H9 (cell line): ENCODE measurements around the gene WDR73. TPM values are rescaled to one million over a fixed set of nuclear protein-coding genes. Genes with fewer than 3 reads are reported as not detected.

Experiments
- DNase-seq: peaks from one replicate; pipeline ENCODE4 v3.0.0-alpha.2; 2017
- H2AFZ ChIP-seq: one replicate; pipeline ENCODE4 v1.6.1; 2013; ENCODE audit warnings: mild to moderate bottlenecking, low read length, control low read depth, moderate library complexity
- H2AK5ac ChIP-seq: 2 replicates; pipeline ENCODE4 v1.6.1; 2013; ENCODE audit warnings: low read length, control low read depth, mixed read lengths; ENCODE audit not compliant: insufficient read length
- H2BK120ac ChIP-seq: one replicate; pipeline ENCODE4 v1.6.1; 2013; ENCODE audit warnings: low read depth, mild to moderate bottlenecking, low read length, control low read depth, inconsistent platforms; ENCODE audit not compliant: poor library complexity, severe bottlenecking
- H2BK12ac ChIP-seq: 2 replicates; pipeline ENCODE4 v1.6.1; 2013; ENCODE audit warnings: low read length, control low read depth, mixed read lengths, low read depth; ENCODE audit not compliant: insufficient read length
- H2BK15ac ChIP-seq: 2 replicates; pipeline ENCODE4 v1.6.1; 2013; ENCODE audit warnings: low read depth, low read length, control low read depth
- H2BK20ac ChIP-seq: one replicate; pipeline ENCODE4 v1.6.1; 2013; ENCODE audit warnings: low read depth, mild to moderate bottlenecking, low read length, control low read depth, inconsistent platforms; ENCODE audit not compliant: poor library complexity, severe bottlenecking
- H2BK5ac ChIP-seq: 2 replicates; pipeline ENCODE4 v1.6.1; 2013; ENCODE audit warnings: low read length, control low read depth, mixed read lengths; ENCODE audit not compliant: insufficient read length
- H3K14ac ChIP-seq: 2 replicates; pipeline ENCODE4 v1.6.1; 2013; ENCODE audit warnings: low read length, control low read depth; ENCODE audit not compliant: insufficient read depth
- H3K18ac ChIP-seq: 2 replicates; pipeline ENCODE4 v1.6.1; 2013; ENCODE audit warnings: low read depth, mild to moderate bottlenecking, mixed read lengths, low read length, control low read depth; ENCODE audit not compliant: insufficient read length
- H3K23ac ChIP-seq: 2 replicates; pipeline ENCODE4 v1.6.1; 2013; ENCODE audit warnings: low read length, control low read depth, mixed read lengths, low read depth; ENCODE audit not compliant: insufficient read length
- H3K23me2 ChIP-seq: 2 replicates; pipeline ENCODE4 v1.6.1; 2013; ENCODE audit warnings: low read depth, mild to moderate bottlenecking, mixed read lengths, low read length, control low read depth; ENCODE audit not compliant: insufficient read length, poor library complexity, severe bottlenecking
- H3K27ac ChIP-seq: 2 replicates; pipeline ENCODE4 v1.5.1; 2013; ENCODE audit warnings: low read length, control low read depth, mixed read lengths, low read depth; ENCODE audit not compliant: insufficient read length
- H3K27me3 ChIP-seq: 2 replicates; pipeline ENCODE4 v1.6.1; 2013; ENCODE audit warnings: low read length, control low read depth, inconsistent platforms; ENCODE audit not compliant: insufficient read depth
- H3K4ac ChIP-seq: 2 replicates; pipeline ENCODE4 v1.6.1; 2013; ENCODE audit warnings: low read depth, mild to moderate bottlenecking, control low read depth, inconsistent platforms, low read length, moderate library complexity
- H3K4me1 ChIP-seq: 2 replicates; pipeline ENCODE4 v1.6.1; 2013; ENCODE audit warnings: low read length, control low read depth, inconsistent platforms; ENCODE audit not compliant: insufficient read depth
- H3K4me2 ChIP-seq: 2 replicates; pipeline ENCODE4 v1.6.1; 2013; ENCODE audit warnings: low read length, control low read depth, mixed read lengths; ENCODE audit not compliant: insufficient read length, insufficient read depth
- H3K56ac ChIP-seq: 2 replicates; pipeline ENCODE4 v1.6.1; 2013; ENCODE audit warnings: low read depth, mild to moderate bottlenecking, mixed read lengths, low read length, control low read depth; ENCODE audit not compliant: insufficient read length
- H3K79me1 ChIP-seq: 2 replicates; pipeline ENCODE4 v1.6.1; 2013; ENCODE audit warnings: low read depth, mild to moderate bottlenecking, moderate library complexity, low read length, control low read depth, inconsistent platforms; ENCODE audit not compliant: insufficient read depth, poor library complexity, severe bottlenecking
- H3K79me2 ChIP-seq: 2 replicates; pipeline ENCODE4 v1.6.1; 2013; ENCODE audit warnings: low read length, control low read depth, inconsistent platforms; ENCODE audit not compliant: insufficient read depth
- H3K9ac ChIP-seq: 2 replicates; pipeline ENCODE4 v1.6.1; 2013; ENCODE audit warnings: low read length, control low read depth, mixed read lengths; ENCODE audit not compliant: insufficient read length; ENCODE audit errors: extremely low read depth
- H3K9me3 ChIP-seq: one replicate; pipeline ENCODE4 v1.6.1; 2013; ENCODE audit warnings: low read depth, low read length, inconsistent platforms; ENCODE audit not compliant: control insufficient read depth
- H3T11ph ChIP-seq: one replicate; pipeline ENCODE4 v1.6.1; 2013; ENCODE audit warnings: mild to moderate bottlenecking, low read length, control low read depth, inconsistent platforms
- H4K20me1 ChIP-seq: one replicate; pipeline ENCODE4 v1.6.1; 2013; ENCODE audit not compliant: control insufficient read depth, insufficient read length, insufficient read depth
- H4K5ac ChIP-seq: 2 replicates; pipeline ENCODE4 v1.6.1; 2013; ENCODE audit warnings: low read depth, mild to moderate bottlenecking, mixed read lengths, low read length, control low read depth; ENCODE audit not compliant: insufficient read length
- H4K8ac ChIP-seq: replicated peaks from 2 replicates; pipeline ENCODE4 v1.6.1; 2013; ENCODE audit warnings: low read length, control low read depth, mixed read lengths, low read depth; ENCODE audit not compliant: insufficient read length
- H4K91ac ChIP-seq: 2 replicates; pipeline ENCODE4 v1.6.1; 2013; ENCODE audit warnings: low read depth, mild to moderate bottlenecking, moderate library complexity, mixed read lengths, low read length, control low read depth; ENCODE audit not compliant: insufficient read length
- H3K27ac Mint-ChIP-seq, 3 experiments: 2 replicates in 2 of 3; 3 replicates in 1 of 3; pipeline ENCODE4 v1.8.0; 2020 to 2021; ENCODE audit warnings: mixed read lengths in 3 of 3, mild to moderate bottlenecking in 1 of 3, moderate library complexity in 1 of 3
- H3K27me3 Mint-ChIP-seq: 2 replicates; pipeline ENCODE4 v1.8.0; 2021; ENCODE audit warnings: low read depth, mild to moderate bottlenecking, moderate library complexity, mixed read lengths
- H3K36me3 Mint-ChIP-seq, 3 experiments: 2 replicates in 2 of 3; 3 replicates in 1 of 3; pipeline ENCODE4 v1.8.0; 2020 to 2021; ENCODE audit warnings: low read depth in 3 of 3, mixed read lengths in 3 of 3; ENCODE audit not compliant: insufficient read depth in 1 of 3
- H3K4me1 Mint-ChIP-seq, 2 experiments: 2 replicates each; pipeline ENCODE4 v1.8.0; 2020; ENCODE audit warnings: mixed read lengths in 2 of 2
- H3K4me3 Mint-ChIP-seq, 2 experiments: 2 replicates in 1 of 2; 3 replicates in 1 of 2; pipeline ENCODE4 v1.8.0; 2020 to 2021; ENCODE audit warnings: mild to moderate bottlenecking in 2 of 2, mixed read lengths in 2 of 2, moderate library complexity in 1 of 2
- H3K9me3 Mint-ChIP-seq, 2 experiments: 2 replicates in 1 of 2; 3 replicates in 1 of 2; pipeline ENCODE4 v1.8.0; 2020; ENCODE audit warnings: mild to moderate bottlenecking in 2 of 2, mixed read lengths in 2 of 2, moderate library complexity in 1 of 2
- whole genome bisulfite sequencing: extraction: QIAGEN DNeasy Blood & Tissue Kit; methylation state at CpG from one replicate; pipeline ENCODE4 v1.1.7; 2013; ENCODE audit warnings: missing lambda C conversion rate, low lambda C conversion rate, mixed read lengths; ENCODE audit not compliant: insufficient read length; ENCODE audit errors: extremely low coverage; 5-methylcytosine and 5-hydroxymethylcytosine counted together
- total RNA-seq: library from RNA; stranded (reverse); gene quantifications from 2 replicates; pipeline ENCODE4 v1.2.1, GENCODE V29; 2021
- TF ChIP-seq, protein P1 (sequence below): fragments of 200-600 bp; sonication (generic); conservative IDR thresholded peaks from 3 replicates; pipeline ENCODE4 v1.8.0; 2021; ENCODE audit warnings: antibody characterized with exemption, mild to moderate bottlenecking

Gene WDR73
- total RNA-seq, 1 experiment from 2014 or later = 41.6 TPM

DNA sequence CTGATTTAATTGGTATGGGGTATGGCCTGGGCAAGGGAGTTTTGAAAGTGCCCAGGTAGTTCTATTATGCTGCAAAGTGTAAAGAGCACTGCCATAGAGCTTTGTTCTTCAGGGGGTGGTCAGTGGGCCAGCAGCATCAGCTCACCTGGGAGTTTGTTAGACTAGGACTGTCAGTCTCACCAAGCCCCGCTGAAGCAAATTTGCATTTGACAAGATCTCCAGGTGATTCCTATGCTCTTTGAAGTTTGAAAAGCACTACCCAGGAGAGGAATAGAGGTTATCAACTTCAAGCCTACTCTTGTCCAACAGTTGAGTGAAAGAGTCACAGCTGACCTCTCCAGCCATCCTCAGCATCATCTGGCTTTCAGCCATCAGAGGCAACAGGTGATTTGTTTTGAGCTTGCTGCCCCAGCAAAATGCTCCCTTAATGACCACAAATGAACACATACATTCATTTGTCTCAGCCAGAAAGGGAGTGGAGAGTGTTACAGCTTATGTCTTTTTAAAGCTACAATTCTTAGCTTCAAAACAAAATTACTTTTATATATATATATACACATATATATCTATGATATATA, 45.3 kb downstream of the WDR73 start:
- H2BK5ac ChIP-seq = no peak overlapping the region
- Mint-ChIP-seq H3K9me3 (no peaks in the 10 kb centered on the region), H3K4me1 (peaks cover 27 to 59% of the 10 kb centered on the region in 2 experiments), H3K27me3 (peaks cover 38% of the 10 kb centered on the region), H3K4me3 (no peak overlapping the region), H3K36me3 (peaks cover 45 to 67% (median 65%) of the 10 kb centered on the region in 3 experiments), H3K27ac (peak overlapping the region in 1 of 3 experiments; percentile 74; a peak in 1 of 7 replicates)
- no peak overlapping the region for H4K8ac ChIP-seq
- no peaks in the 10 kb centered on the region for H3K79me1 ChIP-seq
- H3K9ac ChIP-seq = no peak overlapping the region
- no peak overlapping the region for H2BK20ac ChIP-seq
- no peaks in the 10 kb centered on the region for H3K9me3 ChIP-seq
- H3K18ac ChIP-seq = no peak overlapping the region
- peaks cover 18% of the 10 kb centered on the region for H3K4me1 ChIP-seq
- no peak overlapping the region for H2BK12ac ChIP-seq
- no peak overlapping the region for H4K91ac ChIP-seq
- H2AFZ ChIP-seq = no peak overlapping the region
- no peaks in the 10 kb centered on the region for H3K27me3 ChIP-seq
- no peak overlapping the region for H3K4ac ChIP-seq
- DNase-seq = no peak
- no peak overlapping the region for H3K27ac ChIP-seq
- no peak overlapping the region for H3K14ac ChIP-seq
- no peak overlapping the region for H3K23ac ChIP-seq
- no peak overlapping the region for H4K5ac ChIP-seq
- no CpG with 5 or more reads among the region's 1 CpG for WGBS
- H4K20me1 ChIP-seq = peaks cover 4% of the 10 kb centered on the region
- peaks cover 3% of the 10 kb centered on the region for H3K23me2 ChIP-seq
- no peak overlapping the region for H2BK120ac ChIP-seq
- H3K4me2 ChIP-seq = no peak overlapping the region
- H3T11ph ChIP-seq = no peak overlapping the region
- no peak overlapping the region for H2BK15ac ChIP-seq
- peaks cover 54% of the 10 kb centered on the region for H3K79me2 ChIP-seq
- H2AK5ac ChIP-seq = no peak overlapping the region
- TF ChIP-seq, protein P1, sequence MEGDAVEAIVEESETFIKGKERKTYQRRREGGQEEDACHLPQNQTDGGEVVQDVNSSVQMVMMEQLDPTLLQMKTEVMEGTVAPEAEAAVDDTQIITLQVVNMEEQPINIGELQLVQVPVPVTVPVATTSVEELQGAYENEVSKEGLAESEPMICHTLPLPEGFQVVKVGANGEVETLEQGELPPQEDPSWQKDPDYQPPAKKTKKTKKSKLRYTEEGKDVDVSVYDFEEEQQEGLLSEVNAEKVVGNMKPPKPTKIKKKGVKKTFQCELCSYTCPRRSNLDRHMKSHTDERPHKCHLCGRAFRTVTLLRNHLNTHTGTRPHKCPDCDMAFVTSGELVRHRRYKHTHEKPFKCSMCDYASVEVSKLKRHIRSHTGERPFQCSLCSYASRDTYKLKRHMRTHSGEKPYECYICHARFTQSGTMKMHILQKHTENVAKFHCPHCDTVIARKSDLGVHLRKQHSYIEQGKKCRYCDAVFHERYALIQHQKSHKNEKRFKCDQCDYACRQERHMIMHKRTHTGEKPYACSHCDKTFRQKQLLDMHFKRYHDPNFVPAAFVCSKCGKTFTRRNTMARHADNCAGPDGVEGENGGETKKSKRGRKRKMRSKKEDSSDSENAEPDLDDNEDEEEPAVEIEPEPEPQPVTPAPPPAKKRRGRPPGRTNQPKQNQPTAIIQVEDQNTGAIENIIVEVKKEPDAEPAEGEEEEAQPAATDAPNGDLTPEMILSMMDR = no peak
- no peak overlapping the region for H3K56ac ChIP-seq
